Measurements from ENCODE around the gene DPYSL4. TPM values are rescaled to one million over a fixed set of nuclear protein-coding genes. Genes with fewer than 3 reads are reported as not detected.
A peak's percentile ranks its signal among the peaks of the same experiment; 100 is the strongest.

DPYSL4 gene
- total and polyA plus RNA-seq, 12 donors = 2.4 to 78.9 (median 30.6) TPM

GRCh38 chr10:132178672-132179545, 7.8 kb upstream of the DPYSL4 start:
- TF ChIP-seq CTCF (IDR thresholded peaks at IDR 0.05) = no peak
- Histone ChIP-seq H3K4me3 (no peak overlapping the region), H3K27ac (no peak overlapping the region), H3K36me3 (no peaks in the 10 kb centered on the region), H3K4me1 (peaks cover 5 to 33% (median 20%) of the 10 kb centered on the region in 9 donors), H3K27me3 (peaks cover 0 to 31% (median 5%) of the 10 kb centered on the region in 7 donors), H3K9me3 (no peaks in the 10 kb centered on the region)
- WGBS, 2 donors = 67 to 72% methylated on average over 23 of the region's 23 CpGs
- peak in 1 of 2 donors; percentile 35 for DNase-seq
- intact Hi-C loops (cut with DNase I) = no loop called here
- peak in 7 of 8 donors; percentile 53 to 86 (median 61) for ATAC-seq

- Histone ChIP-seq H3K27ac (no peak overlapping the region), H3K4me3 (no peak overlapping the region), H3K4me1 (peaks cover 5 to 33% (median 20%) of the 10 kb centered on the region in 9 donors), H3K9me3 (no peaks in the 10 kb centered on the region), H3K36me3 (no peaks in the 10 kb centered on the region), H3K27me3 (peaks cover 0 to 30% (median 5%) of the 10 kb centered on the region in 7 donors)
- 83 to 86% methylated on average over 16 of the region's 16 CpGs for WGBS, 2 donors
- ATAC-seq = no peak
- no peak for TF ChIP-seq CTCF (IDR thresholded peaks at IDR 0.05)
- intact Hi-C loops (cut with DNase I) = no loop called here
- no peak for DNase-seq
Observed at GRCh38 chr10:132179551-132180392, 7.0 kb upstream of the DPYSL4 start.

GRCh38 chr10:132180736-132181135, 6.0 kb upstream of the DPYSL4 start:
- Histone ChIP-seq H3K9me3 (no peaks in the 10 kb centered on the region), H3K36me3 (no peaks in the 10 kb centered on the region), H3K4me3 (no peak overlapping the region), H3K4me1 (peaks cover 5 to 34% (median 18%) of the 10 kb centered on the region in 9 donors), H3K27ac (no peak overlapping the region), H3K27me3 (peaks cover 0 to 32% (median 11%) of the 10 kb centered on the region in 7 donors)
- 53 to 56% methylated on average over 14 of the region's 14 CpGs for WGBS, 2 donors
- no peak for ATAC-seq
- DNase-seq = no peak
- no peak for TF ChIP-seq CTCF (IDR thresholded peaks at IDR 0.05)
- intact Hi-C loops (cut with DNase I) = no loop called here

- DNase-seq = no peak
- H3K36me3 ChIP-seq = no peaks in the 10 kb centered on the region
- no peak overlapping the region for H3K4me3 ChIP-seq
- peaks cover 5 to 31% (median 18%) of the 10 kb centered on the region in 9 donors for H3K4me1 ChIP-seq
- no peaks in the 10 kb centered on the region for H3K9me3 ChIP-seq
- intact Hi-C loops (cut with DNase I) = no loop called here
- 75% methylated on average over 25 of the region's 25 CpGs for WGBS, 2 donors
- TF ChIP-seq CTCF (IDR thresholded peaks at IDR 0.05) = no peak
- no peak overlapping the region for H3K27ac ChIP-seq
- peaks cover 0 to 33% (median 19%) of the 10 kb centered on the region in 7 donors for H3K27me3 ChIP-seq
- no peak for ATAC-seq
Observed at GRCh38 chr10:132181691-132182425, 4.9 kb upstream of the DPYSL4 start.
